ENCODE measurements around the gene GLMN. TPM values are rescaled to one million over a fixed set of nuclear protein-coding genes. Genes with fewer than 3 reads are reported as not detected.
"Not testable (repeated sequence)": the region's sequence is repeated elsewhere in the genome, so short reads cannot be mapped to it uniquely, and the experiment has no call there.

The GLMN gene
- total and polyA plus RNA-seq, 2 donors from 2014 or later, result 6.4 to 7.9 TPM

DNA sequence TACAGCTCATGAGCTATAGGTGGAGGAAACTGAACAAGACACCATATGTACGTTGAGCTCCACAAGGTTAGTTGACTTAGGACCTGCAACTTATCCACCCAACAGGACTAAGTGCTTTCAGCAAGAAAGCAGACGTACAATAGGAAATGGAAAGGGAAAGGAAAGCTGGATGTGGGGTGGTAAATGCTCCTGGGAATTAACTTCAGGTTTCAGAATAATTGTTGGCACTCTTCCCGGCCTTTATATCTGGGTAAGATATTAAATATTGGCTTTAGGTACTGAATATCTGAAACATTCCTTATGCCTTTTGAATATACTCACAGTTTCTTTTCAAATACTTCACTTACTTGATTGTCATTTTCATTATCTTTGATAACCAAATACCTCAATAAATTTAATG, 36.3 kb downstream of the GLMN start:
- FAIRE-seq (no peak), DNase-seq (no peak)
- Histone ChIP-seq H3K27me3 (ENCODE audit: control insufficient read depth, insufficient read depth, low read length) (no peaks in the 10 kb centered on the region), H3K27ac (ENCODE audit: low read depth in 2 of 2, low read length in 2 of 2) (no peak overlapping the region), H3K9ac (ENCODE audit: low read length in 3 of 3) (no peak overlapping the region), H3K4me1 (ENCODE audit: control insufficient read depth in 2 of 3, insufficient read depth in 2 of 3, low read depth in 1 of 3, low read length in 3 of 3) (no peaks in the 10 kb centered on the region), H3K9me3 (ENCODE audit: control insufficient read depth in 2 of 3, insufficient read depth in 1 of 3, low read length in 3 of 3) (no peaks in the 10 kb centered on the region), H3K36me3 (ENCODE audit: control insufficient read depth in 2 of 3, insufficient read depth in 3 of 3, low read length in 3 of 3) (peaks cover 3 to 10% (median 5%) of the 10 kb centered on the region in 3 donors), H3K4me3 (ENCODE audit: low read length in 3 of 3) (no peak overlapping the region)
- intact Hi-C loops (cut with DNase I), result no loop called here
- TF ChIP-seq, protein P1, sequence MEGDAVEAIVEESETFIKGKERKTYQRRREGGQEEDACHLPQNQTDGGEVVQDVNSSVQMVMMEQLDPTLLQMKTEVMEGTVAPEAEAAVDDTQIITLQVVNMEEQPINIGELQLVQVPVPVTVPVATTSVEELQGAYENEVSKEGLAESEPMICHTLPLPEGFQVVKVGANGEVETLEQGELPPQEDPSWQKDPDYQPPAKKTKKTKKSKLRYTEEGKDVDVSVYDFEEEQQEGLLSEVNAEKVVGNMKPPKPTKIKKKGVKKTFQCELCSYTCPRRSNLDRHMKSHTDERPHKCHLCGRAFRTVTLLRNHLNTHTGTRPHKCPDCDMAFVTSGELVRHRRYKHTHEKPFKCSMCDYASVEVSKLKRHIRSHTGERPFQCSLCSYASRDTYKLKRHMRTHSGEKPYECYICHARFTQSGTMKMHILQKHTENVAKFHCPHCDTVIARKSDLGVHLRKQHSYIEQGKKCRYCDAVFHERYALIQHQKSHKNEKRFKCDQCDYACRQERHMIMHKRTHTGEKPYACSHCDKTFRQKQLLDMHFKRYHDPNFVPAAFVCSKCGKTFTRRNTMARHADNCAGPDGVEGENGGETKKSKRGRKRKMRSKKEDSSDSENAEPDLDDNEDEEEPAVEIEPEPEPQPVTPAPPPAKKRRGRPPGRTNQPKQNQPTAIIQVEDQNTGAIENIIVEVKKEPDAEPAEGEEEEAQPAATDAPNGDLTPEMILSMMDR (IDR thresholded peaks at IDR 0.05; ENCODE audit: borderline replicate concordance, extremely low read depth, insufficient read depth), result no peak

DNA sequence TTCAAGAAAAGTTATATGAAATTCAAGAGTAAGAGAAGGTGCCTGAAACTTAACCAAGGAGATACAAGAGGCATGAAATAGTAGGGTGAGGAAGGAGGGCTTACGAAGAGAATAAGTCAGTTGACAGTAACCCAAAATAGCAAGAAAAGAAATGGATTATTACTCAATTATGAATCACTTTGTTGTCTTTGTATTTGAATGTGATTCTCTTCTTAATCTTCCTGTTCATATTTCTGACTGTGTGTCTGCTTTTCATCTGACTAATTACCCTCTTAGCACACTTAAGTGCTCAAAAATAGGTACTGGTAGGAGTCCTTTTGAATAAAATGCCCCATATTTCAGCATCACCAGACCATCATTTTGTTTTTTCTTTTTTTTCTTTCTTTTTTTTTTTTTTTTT, 39.4 kb downstream of the GLMN start:
- intact Hi-C loops (cut with DNase I), result no loop called here
- TF ChIP-seq, protein P1 (IDR thresholded peaks at IDR 0.05; ENCODE audit: borderline replicate concordance, extremely low read depth, insufficient read depth), result no peak
- no peak for FAIRE-seq
- Histone ChIP-seq H3K36me3 (ENCODE audit: control insufficient read depth in 2 of 3, insufficient read depth in 3 of 3, low read length in 3 of 3) (peaks cover 3 to 5% (median 4%) of the 10 kb centered on the region in 3 donors), H3K9ac (ENCODE audit: low read length in 3 of 3) (no peak overlapping the region), H3K9me3 (ENCODE audit: control insufficient read depth in 2 of 3, insufficient read depth in 1 of 3, low read length in 3 of 3) (no peaks in the 10 kb centered on the region), H3K4me1 (ENCODE audit: control insufficient read depth in 2 of 3, insufficient read depth in 2 of 3, low read depth in 1 of 3, low read length in 3 of 3) (no peaks in the 10 kb centered on the region), H3K4me3 (ENCODE audit: low read length in 3 of 3) (no peak overlapping the region), H3K27ac (ENCODE audit: low read depth in 2 of 2, low read length in 2 of 2) (no peak overlapping the region), H3K27me3 (ENCODE audit: control insufficient read depth, insufficient read depth, low read length) (no peaks in the 10 kb centered on the region)
- DNase-seq, result no peak

DNA sequence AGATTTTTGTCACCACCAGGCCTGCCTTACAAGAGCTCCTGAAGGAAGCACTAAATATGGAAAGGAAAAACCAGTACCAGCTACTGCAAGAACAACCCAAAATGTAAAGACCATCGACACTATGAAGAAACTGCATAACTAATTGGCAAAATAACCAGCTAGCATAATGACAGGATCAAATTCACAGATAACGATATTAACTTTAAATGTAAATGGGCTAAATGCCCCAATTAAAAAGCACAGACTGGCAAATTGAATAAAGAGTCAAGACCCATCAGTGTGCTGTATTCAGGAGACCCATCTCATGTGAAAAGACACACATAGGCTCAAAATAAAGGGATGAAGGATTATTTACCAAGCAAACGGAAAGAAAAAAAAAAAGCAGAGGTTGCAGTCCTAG, 44.1 kb downstream of the GLMN start:
- DNase-seq; H3K27ac ChIP-seq (ENCODE audit: low read depth in 2 of 2, low read length in 2 of 2); H3K9ac ChIP-seq (ENCODE audit: low read length in 3 of 3); H3K36me3 ChIP-seq (ENCODE audit: control insufficient read depth in 2 of 3, insufficient read depth in 3 of 3, low read length in 3 of 3); H3K4me1 ChIP-seq (ENCODE audit: control insufficient read depth in 2 of 3, insufficient read depth in 2 of 3, low read depth in 1 of 3, low read length in 3 of 3); H3K4me3 ChIP-seq (ENCODE audit: low read length in 3 of 3); FAIRE-seq; H3K9me3 ChIP-seq (ENCODE audit: control insufficient read depth in 2 of 3, insufficient read depth in 1 of 3, low read length in 3 of 3); intact Hi-C loops (cut with DNase I); H3K27me3 ChIP-seq (ENCODE audit: control insufficient read depth, insufficient read depth, low read length): not testable (repeated sequence)

DNA sequence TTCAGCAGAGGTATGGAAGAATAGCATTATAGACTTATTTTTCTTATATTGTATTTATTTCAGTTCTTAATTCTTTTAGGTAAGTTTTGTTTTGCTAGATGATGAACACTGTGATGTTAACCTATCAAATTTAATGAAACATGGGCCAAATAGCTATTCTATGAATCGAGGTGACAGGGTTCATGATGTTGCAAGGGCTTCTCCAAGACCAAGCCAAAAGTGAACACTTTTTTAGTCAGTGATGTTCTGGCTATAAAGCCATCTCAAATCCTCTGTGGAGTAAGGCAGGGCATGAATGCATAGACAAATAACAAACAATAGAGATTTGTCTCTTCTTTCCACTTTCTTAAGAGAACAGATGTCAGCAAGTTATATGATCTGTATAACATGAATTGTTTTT, 54.4 kb downstream of the GLMN start:
- DNase-seq (no peak), FAIRE-seq (no peak)
- TF ChIP-seq, protein P1 (IDR thresholded peaks at IDR 0.05; ENCODE audit: borderline replicate concordance, extremely low read depth, insufficient read depth), result no peak
- H3K27me3 ChIP-seq (ENCODE audit: control insufficient read depth, insufficient read depth, low read length), result no peaks in the 10 kb centered on the region
- H3K4me3 ChIP-seq (ENCODE audit: low read length in 3 of 3), result no peak overlapping the region
- no peaks in the 10 kb centered on the region for H3K36me3 ChIP-seq (ENCODE audit: control insufficient read depth in 2 of 3, insufficient read depth in 3 of 3, low read length in 3 of 3)
- H3K9ac ChIP-seq (ENCODE audit: low read length in 3 of 3), result no peak overlapping the region
- no peaks in the 10 kb centered on the region for H3K4me1 ChIP-seq (ENCODE audit: control insufficient read depth in 2 of 3, insufficient read depth in 2 of 3, low read depth in 1 of 3, low read length in 3 of 3)
- H3K27ac ChIP-seq (ENCODE audit: low read depth in 2 of 2, low read length in 2 of 2), result no peak overlapping the region
- H3K9me3 ChIP-seq (ENCODE audit: control insufficient read depth in 2 of 3, insufficient read depth in 1 of 3, low read length in 3 of 3), result no peaks in the 10 kb centered on the region
- intact Hi-C loops (cut with DNase I), result no loop called here
